Neural progenitor cell (in vitro differentiated cells): ENCODE results near the gene HSD17B13.

Experiments
- CTCF ChIP-seq: fragments of 200-600 bp; sonication (generic); IDR thresholded peaks from 2 replicates; pipeline ENCODE4 v1.5.1; 2017; ENCODE audit warnings: antibody characterized with exemption, mild to moderate bottlenecking
- EZH2 ChIP-seq: fragments of 200-600 bp; sonication (generic); IDR thresholded peaks from 2 replicates; pipeline ENCODE4 v1.6.1; 2017; ENCODE audit warnings: antibody characterized with exemption, mild to moderate bottlenecking, moderate library complexity
- EZH2phosphoT487 ChIP-seq: fragments of 200-600 bp; sonication (generic); IDR thresholded peaks from 2 replicates; pipeline ENCODE4 v1.6.1; 2017; ENCODE audit warnings: antibody characterized with exemption

GRCh38 chr4:87266986-87267385 lies 55.7 kb downstream of the HSD17B13 start:
- TF ChIP-seq CTCF = no peak
- TF ChIP-seq EZH2 = no peak
- TF ChIP-seq EZH2phosphoT487 = no peak
